BE2C (cell line): ENCODE measurements around the gene NFKBIE.
A peak's percentile ranks its signal among the peaks of the same experiment; 100 is the strongest.

Experiments used
- DNase-seq: peaks from one replicate; pipeline ENCODE4 v3.0.0-alpha.2; 2020
- H3K27me3 ChIP-seq: fragments of 250-450 bp; sonication (Bioruptor Pico); 2 replicates; pipeline ENCODE4 v1.5.1; 2020; ENCODE audit warnings: mild to moderate bottlenecking
- H3K36me3 ChIP-seq: fragments of 250-450 bp; sonication (Bioruptor Pico); 2 replicates; pipeline ENCODE4 v1.5.1; 2020; ENCODE audit warnings: mild to moderate bottlenecking
- H3K4me1 ChIP-seq: fragments of 250-450 bp; sonication (Bioruptor Pico); 2 replicates; pipeline ENCODE4 v1.5.1; 2020
- H3K4me3 ChIP-seq: 2 replicates; pipeline ENCODE4 v1.5.1; 2011; ENCODE audit warnings: low read depth, low read length
- H3K9me3 ChIP-seq: fragments of 250-450 bp; sonication (Bioruptor Pico); 2 replicates; pipeline ENCODE4 v1.5.1; 2020
- CTCF ChIP-seq: IDR thresholded peaks from 2 replicates; pipeline ENCODE4 v1.5.1; 2012; ENCODE audit warnings: mild to moderate bottlenecking, low read depth, low read length

NFKBIE gene

GRCh38 chr6:44220913-44221290, 44.4 kb downstream of the NFKBIE start:
- Histone ChIP-seq H3K36me3 (no peaks in the 10 kb centered on the region; the same call in 1 of the 2 replicates), H3K27me3 (no peaks in the 10 kb centered on the region), H3K9me3 (no peaks in the 10 kb centered on the region), H3K4me1 (peaks cover 34% of the 10 kb centered on the region), H3K4me3 (no peak overlapping the region)
- no peak for TF ChIP-seq CTCF
- no peak for DNase-seq

DNA sequence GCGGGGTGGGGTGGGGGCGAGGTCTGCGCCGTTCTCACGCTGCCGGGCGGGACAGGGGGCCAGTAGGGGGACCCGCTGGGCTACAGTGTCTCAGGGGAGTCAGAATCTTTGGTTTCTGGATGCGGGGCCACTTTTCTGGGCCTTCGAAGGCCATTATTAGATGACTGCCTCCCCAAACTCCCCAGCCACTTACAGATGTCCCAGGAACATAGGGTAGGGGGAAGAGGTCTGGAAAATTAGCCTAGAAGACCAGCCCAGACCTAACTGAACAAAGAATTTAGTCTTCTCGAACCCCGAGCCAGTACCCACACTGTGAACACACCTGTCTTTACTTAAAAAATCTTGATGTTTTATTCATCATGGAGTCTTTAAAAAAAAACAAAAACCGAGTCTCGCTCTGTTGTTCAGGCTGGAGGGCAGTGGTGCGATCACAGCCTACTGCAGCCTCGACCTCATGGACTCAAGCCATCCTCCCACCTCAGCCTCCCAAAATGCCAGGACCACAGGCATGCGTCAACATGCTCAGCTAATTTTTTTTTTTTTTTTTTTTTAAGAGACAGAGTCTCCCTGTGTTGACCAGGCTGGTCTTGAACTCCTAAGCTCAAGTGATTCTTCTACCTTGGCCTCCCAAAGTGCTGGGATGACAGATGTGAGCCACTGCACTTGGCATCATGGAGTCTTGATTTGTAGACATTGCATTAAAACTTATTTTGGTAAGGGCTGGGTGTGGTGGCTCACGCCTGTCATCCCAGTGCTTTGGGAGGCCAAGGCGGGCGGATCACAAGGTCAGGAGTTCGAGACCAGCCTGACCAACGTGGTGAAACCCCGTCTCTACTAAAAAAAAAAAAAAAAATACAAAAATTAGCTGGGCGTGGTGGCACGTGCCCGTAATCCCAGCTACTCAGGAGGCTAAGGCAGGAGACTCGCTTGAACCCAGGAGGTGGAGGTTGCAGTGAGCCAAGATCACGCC, 45.3 kb downstream of the NFKBIE start:
- H3K9me3 ChIP-seq, result no peaks in the 10 kb centered on the region
- peaks cover 29% of the 10 kb centered on the region for H3K4me1 ChIP-seq
- H3K4me3 ChIP-seq, result peak overlapping the region; percentile 56
- no peak for DNase-seq
- H3K27me3 ChIP-seq, result no peaks in the 10 kb centered on the region
- H3K36me3 ChIP-seq, result no peaks in the 10 kb centered on the region
- TF ChIP-seq CTCF, result no peak

- no peaks in the 10 kb centered on the region for H3K9me3 ChIP-seq
- peak; percentile 91 for DNase-seq
Observed at GRCh38 chr6:44219053-44219814, 46.1 kb downstream of the NFKBIE start.

GRCh38 chr6:44217332-44218143, 47.8 kb downstream of the NFKBIE start:
- TF ChIP-seq CTCF, result no peak
- peaks cover 24% of the 10 kb centered on the region for H3K4me1 ChIP-seq
- DNase-seq, result peak; percentile 34

More at GRCh38 chr6:44219053-44219814, 46.1 kb downstream of the NFKBIE start:
- Histone ChIP-seq H3K4me1 (peaks cover 29% of the 10 kb centered on the region), H3K27me3 (no peaks in the 10 kb centered on the region), H3K4me3 (peak overlapping the region; percentile 56), H3K36me3 (no peaks in the 10 kb centered on the region)
- no peak for TF ChIP-seq CTCF

DNA sequence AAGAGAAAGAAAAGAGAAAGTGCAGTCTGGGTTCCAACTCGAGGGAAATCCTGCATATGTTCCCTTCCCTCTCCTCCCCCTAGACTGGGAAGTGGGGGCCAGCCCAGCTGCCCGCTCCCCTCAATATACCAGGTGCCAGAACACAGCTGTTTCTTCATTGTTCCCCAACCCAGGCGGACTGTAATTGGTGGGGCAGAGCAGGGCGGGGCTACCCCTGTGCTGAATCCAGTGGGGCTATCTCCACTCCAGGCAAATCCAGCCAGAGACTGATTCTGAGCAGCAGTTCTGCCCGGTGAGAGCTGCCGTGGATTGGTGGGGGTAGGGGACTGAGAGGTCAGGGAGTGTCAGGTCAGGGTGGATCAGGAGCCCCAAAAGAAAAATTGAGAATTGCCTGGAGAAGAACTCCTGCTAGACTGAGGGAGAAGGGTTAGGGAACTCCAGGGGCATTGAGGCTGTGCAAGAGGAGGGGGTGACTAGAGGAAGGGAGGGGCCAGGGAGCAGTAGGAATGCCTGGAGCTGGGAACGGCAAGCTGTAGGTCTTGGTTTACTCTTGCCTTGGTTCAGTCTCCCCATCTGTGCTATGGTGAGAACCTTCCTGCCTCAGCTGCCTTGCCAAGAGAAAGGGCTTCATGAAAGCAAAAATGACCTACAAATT, 48.5 kb downstream of the NFKBIE start, which contains the start of gene MYMX:
Gene MYMX (plus strand): TSS at position 250 of the 655 bp plus-strand sequence. CDS start 546 bp downstream, outside the sequence.
- Histone ChIP-seq H3K27me3 (no peaks in the 10 kb centered on the region), H3K9me3 (no peaks in the 10 kb centered on the region), H3K36me3 (no peaks in the 10 kb centered on the region), H3K4me3 (no peak within 1 kb of the TSS), H3K4me1 (peaks cover 22% of the 10 kb centered on the region)
- no peak for TF ChIP-seq CTCF
- DNase-seq, result no peak

More at GRCh38 chr6:44217332-44218143, 47.8 kb downstream of the NFKBIE start:
- no peaks in the 10 kb centered on the region for H3K36me3 ChIP-seq
- no peaks in the 10 kb centered on the region for H3K27me3 ChIP-seq
- no peaks in the 10 kb centered on the region for H3K9me3 ChIP-seq
- H3K4me3 ChIP-seq, result no peak overlapping the region
